HCT116 (cell line): ENCODE results near the gene SLC24A3. TPM values are rescaled to one million over a fixed set of nuclear protein-coding genes. Genes with fewer than 3 reads are reported as not detected.

Experiments used
- ATAC-seq: fragments of 200-7000 bp; cut with Tn5 transposase; 2 replicates; pipeline ENCODE4 v1.9.1; 2020; ENCODE audit warnings: mild to moderate bottlenecking, moderate library complexity
- BruUV-seq: library from RNA; stranded (reverse); fragments of 400-500 nt; replicated peaks from 2 replicates; lab custom pipeline; 2021; lab: Mats Ljungman, UMichigan
- CTCF ChIA-PET: fragments of 300-600 bp; sonication (Branson Sonifier 250); formaldehyde crosslinking; loops from one replicate; lab custom pipeline; 2021; ENCODE audit warnings: antibody characterized with exemption; lab: Charles Lee
- POLR2A ChIA-PET: fragments of 300-600, 350-600 bp; sonication (Branson Sonifier 250); formaldehyde crosslinking; loops from one replicate; lab custom pipeline; 2021; ENCODE audit warnings: antibody characterized with exemption; lab: Charles Lee
- RAD21 ChIA-PET, 2 experiments: fragments of 300-600 bp; sonication (Branson Sonifier 250); formaldehyde crosslinking; loops; one replicate each; lab custom pipeline; 2023; ENCODE audit warnings: low total read pairs in 2 of 2; ENCODE audit not compliant: uncharacterized antibody in 2 of 2, unreplicated experiment in 2 of 2, low non-redundant PET in 1 of 2; lab: Charles Lee
- DNase-seq: peaks from one replicate; pipeline ENCODE4 v3.0.0-alpha.2; 2010; ENCODE audit warnings: low read depth, low spot score
- H2AFZ ChIP-seq: fragments of 200-600 bp; shearing (Covaris generic), sonication (generic); 2 replicates; pipeline ENCODE4 v1.6.1; 2017; ENCODE audit warnings: low read depth, mixed run types, mixed read lengths, antibody characterized with exemption, low read length; ENCODE audit not compliant: poor library complexity, severe bottlenecking
- H3K27ac ChIP-seq: 2 replicates; pipeline ENCODE4 v1.5.1; 2012; ENCODE audit warnings: low read depth, low read length
- H3K27me3 ChIP-seq: fragments of 200-600 bp; sonication (generic); 2 replicates; pipeline ENCODE4 v1.6.1; 2016; ENCODE audit warnings: mixed run types, low read length, mixed read lengths; ENCODE audit not compliant: insufficient read depth
- H3K36me3 ChIP-seq, 2 experiments: fragments of 200-500 bp in 1 of 2; fragments of 200-600 bp in 1 of 2; sonication (Bioruptor generic) in 1 of 2; sonication (generic) in 1 of 2; 2 replicates each; pipeline versions ENCODE4 v1.5.1 to v1.6.1; 2014 to 2016; ENCODE audit warnings: low read length in 2 of 2, inconsistent platforms in 1 of 2, mixed read lengths in 1 of 2, mixed run types in 1 of 2; ENCODE audit not compliant: insufficient read depth in 2 of 2, control insufficient read depth in 1 of 2
- H3K4me1 ChIP-seq, 2 experiments: fragments of 200-600 bp in 1 of 2; sonication (generic) in 1 of 2; 2 replicates each; pipeline versions ENCODE4 v1.5.1 to v1.6.1; 2012 to 2017; ENCODE audit warnings: low read length in 2 of 2, inconsistent platforms in 1 of 2, mild to moderate bottlenecking in 1 of 2, mixed read lengths in 1 of 2, mixed run types in 1 of 2, moderate library complexity in 1 of 2; ENCODE audit not compliant: insufficient read depth in 2 of 2, control insufficient read depth in 1 of 2
- H3K4me2 ChIP-seq: fragments of 200-600 bp; sonication (generic); 2 replicates; pipeline ENCODE4 v1.6.1; 2017; ENCODE audit warnings: mixed run types, low read length, mixed read lengths
- H3K4me3 ChIP-seq, 2 experiments: fragments of 200-600 bp in 1 of 2; sonication (generic) in 1 of 2; replicated peaks in 1 of 2; 2 replicates each; pipeline ENCODE4 v1.5.1; 2011 to 2016; ENCODE audit warnings: low read length in 2 of 2, control low read depth in 1 of 2, low read depth in 1 of 2, mild to moderate bottlenecking in 1 of 2, mixed read lengths in 1 of 2, mixed run types in 1 of 2
- H3K79me2 ChIP-seq: fragments of 200-600 bp; sonication (generic); 2 replicates; pipeline ENCODE4 v1.6.1; 2017; ENCODE audit warnings: mild to moderate bottlenecking, mixed run types, low read length, moderate library complexity, mixed read lengths; ENCODE audit not compliant: insufficient read depth
- H3K9ac ChIP-seq: fragments of 200-600 bp; sonication (generic); 2 replicates; pipeline ENCODE4 v1.6.1; 2016; ENCODE audit warnings: low read length, mixed read lengths
- H3K9me2 ChIP-seq: fragments of 200-600 bp; sonication (generic), shearing (Covaris generic); 2 replicates; pipeline ENCODE4 v1.6.1; 2017; ENCODE audit warnings: mixed run types, mild to moderate bottlenecking, moderate library complexity; ENCODE audit not compliant: insufficient read depth
- H3K9me3 ChIP-seq, 2 experiments: fragments of 200-500 bp in 1 of 2; fragments of 200-600 bp in 1 of 2; sonication (Bioruptor generic) in 1 of 2; sonication (generic) in 1 of 2; 2 replicates each; pipeline ENCODE4 v1.6.1; 2014 to 2017; ENCODE audit warnings: low read length in 2 of 2, mixed read lengths in 2 of 2, inconsistent platforms in 1 of 2, low read depth in 1 of 2, mild to moderate bottlenecking in 1 of 2, mixed run types in 1 of 2, moderate library complexity in 1 of 2; ENCODE audit not compliant: control insufficient read depth in 1 of 2, insufficient read depth in 1 of 2
- H4K20me1 ChIP-seq: fragments of 200-600 bp; sonication (generic), shearing (Covaris generic); 2 replicates; pipeline ENCODE4 v1.6.1; 2017; ENCODE audit warnings: mixed run types, mild to moderate bottlenecking, moderate library complexity; ENCODE audit not compliant: insufficient read depth
- ATF3 ChIP-seq: IDR thresholded peaks from 2 replicates; pipeline ENCODE4 v1.6.1; 2012
- CBX3 ChIP-seq: IDR thresholded peaks from 2 replicates; pipeline ENCODE4 v1.6.1; 2012; ENCODE audit warnings: low read depth
- CEBPB ChIP-seq: IDR thresholded peaks from 2 replicates; pipeline ENCODE4 v1.6.1; 2012; ENCODE audit warnings: low read depth
- EGR1 ChIP-seq: IDR thresholded peaks from 2 replicates; pipeline ENCODE4 v1.6.1; 2012; ENCODE audit warnings: low read depth
- ELF1 ChIP-seq: IDR thresholded peaks from 2 replicates; pipeline ENCODE4 v1.6.1; 2012; ENCODE audit warnings: low read depth, borderline replicate concordance
- EZH2phosphoT487 ChIP-seq: fragments of 200-600 bp; IDR thresholded peaks from 2 replicates; pipeline ENCODE4 v1.6.1; 2018; ENCODE audit warnings: antibody characterized with exemption, borderline replicate concordance
- FOSL1 ChIP-seq: IDR thresholded peaks from 2 replicates; pipeline ENCODE4 v1.6.1; 2012; ENCODE audit warnings: low read depth
- REST ChIP-seq: IDR thresholded peaks from 2 replicates; pipeline ENCODE4 v1.6.1; 2012; ENCODE audit warnings: low read depth
- SP1 ChIP-seq: IDR thresholded peaks from 2 replicates; pipeline ENCODE4 v1.6.1; 2012; ENCODE audit warnings: low read depth
- SRF ChIP-seq: IDR thresholded peaks from 2 replicates; pipeline ENCODE4 v1.6.1; 2012; ENCODE audit warnings: low read depth
- YY1 ChIP-seq: IDR thresholded peaks from 2 replicates; pipeline ENCODE4 v1.6.1; 2011; ENCODE audit warnings: low read length, low read depth, moderate library complexity, mild to moderate bottlenecking; ENCODE audit not compliant: insufficient replicate concordance; ENCODE audit errors: extremely low read depth
- ZNF274 ChIP-seq: fragments of 200-500 bp; sonication (Bioruptor generic); IDR thresholded peaks from 2 replicates; pipeline ENCODE4 v1.6.1; 2014; ENCODE audit warnings: mild to moderate bottlenecking, low read depth, low read length, inconsistent platforms
- intact Hi-C: fragments of 100-400 bp; cut with micrococcal nuclease; formaldehyde crosslinking; loops from 2 replicates; pipeline ENCODE4 v1.10.0; 2022
- total RNA-seq: library from RNA; stranded (reverse); gene quantifications from one replicate; pipeline ENCODE4 v1.2.1, GENCODE V29; 2021; ENCODE audit not compliant: unreplicated experiment

Gene SLC24A3
- total RNA-seq, 1 experiment from 2014 or later, result not detected

- no peak for ATAC-seq
- intact Hi-C loops, result no loop called here
Observed at GRCh38 chr20:19257865-19258264, 45.4 kb downstream of the SLC24A3 start.

GRCh38 chr20:19259141-19259591, 46.7 kb downstream of the SLC24A3 start:
- Histone ChIP-seq H3K79me2 (no peaks in the 10 kb centered on the region), H3K4me2 (no peak overlapping the region), H4K20me1 (no peaks in the 10 kb centered on the region), H3K9me2 (no peaks in the 10 kb centered on the region), H3K9me3 (no peaks in the 10 kb centered on the region; a peak in 1 of 4 replicates), H3K27ac (no peak overlapping the region), H3K27me3 (no peaks in the 10 kb centered on the region), H2AFZ (no peak overlapping the region), H3K36me3 (no peaks in the 10 kb centered on the region), H3K9ac (no peak overlapping the region), H3K4me1 (no peaks in the 10 kb centered on the region), H3K4me3 (no peak overlapping the region)
- intact Hi-C loops, result no loop called here
- no peak for TF ChIP-seq CEBPB
- TF ChIP-seq EZH2phosphoT487, result no peak
- no peak for TF ChIP-seq REST
- TF ChIP-seq FOSL1, result no peak
- no peak for TF ChIP-seq YY1
- TF ChIP-seq SP1, result no peak
- TF ChIP-seq SRF, result no peak
- no peak for TF ChIP-seq ZNF274
- no peak for TF ChIP-seq ELF1
- TF ChIP-seq CBX3, result no peak
- TF ChIP-seq ATF3, result no peak
- no TSS peak for BruUV-seq
- ChIA-PET CTCF (no interaction called here), RAD21 (no interaction called here), POLR2A (no interaction called here)
- DNase-seq, result no peak
- no peak for ATAC-seq

More at GRCh38 chr20:19257865-19258264, 45.4 kb downstream of the SLC24A3 start:
- no TSS peak for BruUV-seq
- H3K27me3 ChIP-seq, result no peaks in the 10 kb centered on the region
- no peaks in the 10 kb centered on the region for H3K9me2 ChIP-seq
- H3K9me3 ChIP-seq, result no peaks in the 10 kb centered on the region; a peak in 1 of 4 replicates
- H3K9ac ChIP-seq, result no peak overlapping the region
- H2AFZ ChIP-seq, result no peak overlapping the region
- DNase-seq, result no peak
- no peaks in the 10 kb centered on the region for H4K20me1 ChIP-seq
- no peak overlapping the region for H3K4me3 ChIP-seq
- no peaks in the 10 kb centered on the region for H3K36me3 ChIP-seq
- no peak for TF ChIP-seq EGR1
- no peaks in the 10 kb centered on the region for H3K79me2 ChIP-seq
- CTCF ChIA-PET, result no interaction called here
- POLR2A ChIA-PET, result no interaction called here
- no peaks in the 10 kb centered on the region for H3K4me1 ChIP-seq
- H3K27ac ChIP-seq, result no peak overlapping the region
- RAD21 ChIA-PET, result no interaction called here
- H3K4me2 ChIP-seq, result no peak overlapping the region
